HG03342 (cell line): ENCODE results near the gene DNAAF3.
A peak's percentile ranks its signal among the peaks of the same experiment; 100 is the strongest.
"Not testable (repeated sequence)": the region's sequence is repeated elsewhere in the genome, so short reads cannot be mapped to it uniquely, and the experiment has no call there.

Experiments used
- ATAC-seq: cut with Tn5 transposase; IDR thresholded peaks from one replicate; pipeline ENCODE4 v1.9.1; 2021; ENCODE audit warnings: mild to moderate bottlenecking, moderate library complexity; ENCODE audit not compliant: unreplicated experiment

Gene DNAAF3

DNA sequence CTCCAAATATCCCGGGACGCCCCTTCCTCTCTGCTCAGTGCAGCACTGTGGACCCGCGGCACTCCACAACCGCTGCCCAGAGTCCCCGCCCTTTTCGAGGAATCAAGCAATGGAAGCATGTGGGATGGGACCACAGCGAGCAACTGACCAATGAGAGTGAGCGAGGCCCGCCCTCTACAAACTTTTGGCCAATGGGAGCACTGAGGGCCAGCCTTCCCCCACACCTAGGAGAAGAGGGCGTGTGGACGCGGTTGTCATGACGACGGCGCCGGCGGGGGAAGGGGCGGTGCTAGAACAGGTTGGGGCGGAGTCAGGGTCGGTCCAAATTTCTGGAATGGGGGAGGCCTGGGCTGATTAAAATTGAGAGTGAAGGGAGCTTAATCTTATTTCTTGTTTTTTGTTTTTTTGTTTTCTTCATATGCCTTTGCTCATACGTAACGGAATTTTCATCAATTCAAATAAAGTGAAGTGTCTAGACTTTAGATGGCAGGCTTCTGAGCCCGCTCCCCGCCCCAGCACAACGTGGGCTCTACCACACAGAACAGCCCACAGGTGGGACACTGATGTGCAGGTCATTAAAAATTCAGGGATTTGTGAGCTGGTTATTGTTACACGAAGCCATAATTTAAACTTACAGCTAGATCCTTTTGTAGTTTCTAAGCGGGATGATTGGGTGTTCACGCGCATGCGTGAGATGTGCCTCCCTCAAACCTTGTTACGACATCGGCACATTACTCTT, at the start of gene DNAAF3:
TSS of gene DNAAF3 (minus strand) at position 84 of the 739 bp plus-strand sequence. CDS start 200 bp downstream, outside the sequence.
- peak; percentile 88 for ATAC-seq

DNA sequence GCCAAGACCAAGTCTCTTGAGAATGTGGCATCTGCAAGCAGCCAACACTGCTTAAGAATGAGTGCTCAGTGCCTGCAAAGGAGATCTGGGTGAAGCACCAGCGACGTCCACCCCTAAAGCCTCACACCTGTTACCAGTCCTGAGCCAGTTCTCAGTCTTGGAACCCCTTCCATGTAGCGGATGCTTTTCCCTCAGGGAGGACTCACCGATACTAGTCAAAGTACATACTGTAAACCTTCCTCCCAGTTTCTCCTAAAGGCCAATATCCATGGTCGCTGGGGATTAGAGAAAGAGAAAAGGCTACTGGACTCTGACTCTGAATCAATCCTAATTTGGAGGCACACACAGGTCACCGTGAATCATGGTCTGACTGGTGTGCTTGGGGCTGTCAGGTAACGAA, 47.1 kb upstream of the DNAAF3 start:
- no peak for ATAC-seq

DNA sequence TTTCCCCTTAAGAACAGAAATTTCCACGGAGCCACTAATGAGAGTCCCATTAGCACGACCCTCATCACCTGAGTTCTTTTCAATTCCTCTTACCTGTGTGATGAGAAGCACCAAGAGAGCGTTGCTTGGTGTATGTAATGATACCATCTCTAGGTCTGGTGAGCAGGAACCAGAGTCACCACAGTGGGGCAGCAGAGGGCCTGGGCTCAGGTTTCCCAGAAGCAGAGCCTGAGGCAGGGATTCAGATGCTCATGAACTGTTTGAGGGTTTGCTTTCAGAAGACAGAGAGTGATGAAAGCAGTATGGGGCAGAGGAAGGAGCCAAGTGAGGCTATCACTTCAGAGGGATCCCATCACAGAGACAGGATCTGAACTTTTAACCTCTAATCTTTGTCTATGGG, 46.0 kb upstream of the DNAAF3 start:
- ATAC-seq = no peak

DNA sequence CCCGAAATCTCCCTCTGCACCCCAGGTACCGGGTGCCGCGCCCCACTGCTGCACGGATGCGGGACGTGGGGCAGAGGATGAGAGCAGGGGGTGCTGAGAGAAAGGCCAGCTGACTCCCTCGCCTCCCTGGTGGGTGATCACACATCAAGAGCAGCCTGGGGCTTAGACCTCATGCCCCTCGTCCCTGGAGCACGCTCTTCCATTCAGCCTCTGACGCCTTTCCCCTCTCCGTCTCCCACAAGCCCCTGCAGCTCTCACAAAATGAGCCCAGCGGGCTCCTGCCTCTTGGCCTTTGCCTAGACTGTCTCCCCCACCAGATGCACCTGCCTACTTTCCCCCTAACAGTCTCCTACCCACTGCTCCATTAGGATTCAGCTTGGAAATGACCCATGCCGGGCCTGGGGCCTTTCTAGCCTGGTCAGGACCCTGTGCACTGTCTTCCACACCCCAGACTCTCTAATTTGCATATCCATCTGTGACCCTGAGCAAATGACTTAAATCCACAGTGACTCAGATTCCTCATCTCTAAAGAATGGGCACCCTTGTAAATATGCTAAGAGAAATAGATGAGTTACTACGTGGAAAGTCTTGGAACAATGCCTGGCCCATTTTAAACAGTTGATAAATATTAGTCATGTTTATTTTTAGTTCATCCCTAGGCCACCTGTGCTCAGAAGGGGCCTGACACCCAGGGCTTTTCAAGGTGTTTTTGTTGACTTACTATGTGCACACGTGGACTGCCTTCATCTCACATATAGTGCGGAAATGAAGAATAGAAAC, 43.5 kb upstream of the DNAAF3 start:
- no peak for ATAC-seq

DNA sequence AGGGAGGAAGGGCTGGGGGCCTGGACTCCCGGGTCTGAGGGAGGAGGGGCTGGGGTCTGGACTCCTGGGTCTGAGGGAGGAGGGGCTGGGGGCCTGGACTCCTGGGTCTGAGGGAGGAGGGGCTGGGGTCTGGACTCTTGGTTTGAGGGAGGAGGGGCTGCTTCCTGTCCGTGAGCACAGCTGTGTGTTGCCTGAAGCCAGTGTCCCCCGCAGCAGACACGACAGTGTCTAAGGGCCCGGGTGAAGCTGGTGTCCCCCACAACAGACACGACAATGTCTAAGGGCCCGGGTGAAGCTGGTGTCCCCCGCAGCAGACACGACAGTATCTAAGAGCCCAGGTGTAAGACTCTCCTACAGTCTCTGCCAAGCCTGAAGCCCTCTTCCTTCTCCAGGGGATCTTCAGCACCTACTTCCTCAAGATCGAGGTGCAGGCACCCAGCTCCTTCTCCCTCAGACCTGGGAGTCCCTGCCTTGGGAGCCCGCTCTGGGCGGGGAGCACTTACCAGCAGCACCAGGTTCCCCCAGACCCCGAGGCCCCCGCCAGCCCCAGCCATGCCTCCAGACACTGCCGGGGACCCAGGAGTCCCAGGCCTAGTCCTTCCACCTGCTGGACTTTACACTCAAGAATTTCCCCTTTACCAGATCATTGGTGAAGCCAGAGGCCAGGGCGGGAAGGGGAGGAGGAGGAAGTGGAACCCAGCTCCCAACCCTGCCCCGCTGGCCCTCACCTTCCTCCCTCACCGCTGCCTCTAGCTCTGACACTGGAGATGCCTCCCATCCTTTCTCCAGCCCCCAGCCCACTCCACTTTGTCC, 42.7 kb upstream of the DNAAF3 start, which contains the start of gene PTPRH:
TSS of gene PTPRH (minus strand) at position 622 of the 813 bp plus-strand sequence. CDS start at position 554, 68 bp downstream.
- ATAC-seq = no peak

- no peak for ATAC-seq
These were observed 40.5 kb upstream of the DNAAF3 start for GRCh38 chr19:55206664-55207500.

DNA sequence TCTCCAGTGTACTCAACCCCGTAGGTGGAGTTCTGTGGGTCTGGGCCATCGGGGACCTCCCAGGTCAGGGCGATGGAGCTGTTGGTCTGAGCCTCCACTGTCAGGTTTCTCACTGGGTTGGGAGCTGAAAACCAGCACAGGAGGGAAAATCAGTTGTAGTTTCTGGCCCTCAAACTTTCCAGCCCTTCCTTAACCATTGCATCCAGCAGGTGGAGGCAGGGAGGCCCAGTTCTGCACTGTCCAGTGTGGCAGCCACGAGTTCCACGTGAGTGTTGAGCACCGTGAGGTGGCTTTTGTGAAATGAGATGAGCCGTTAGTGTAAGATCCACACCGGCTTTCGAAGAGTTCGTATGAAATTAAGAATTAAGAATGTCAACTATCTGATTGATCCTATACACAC, 35.8 kb upstream of the DNAAF3 start:
- ATAC-seq = not testable (repeated sequence)

DNA sequence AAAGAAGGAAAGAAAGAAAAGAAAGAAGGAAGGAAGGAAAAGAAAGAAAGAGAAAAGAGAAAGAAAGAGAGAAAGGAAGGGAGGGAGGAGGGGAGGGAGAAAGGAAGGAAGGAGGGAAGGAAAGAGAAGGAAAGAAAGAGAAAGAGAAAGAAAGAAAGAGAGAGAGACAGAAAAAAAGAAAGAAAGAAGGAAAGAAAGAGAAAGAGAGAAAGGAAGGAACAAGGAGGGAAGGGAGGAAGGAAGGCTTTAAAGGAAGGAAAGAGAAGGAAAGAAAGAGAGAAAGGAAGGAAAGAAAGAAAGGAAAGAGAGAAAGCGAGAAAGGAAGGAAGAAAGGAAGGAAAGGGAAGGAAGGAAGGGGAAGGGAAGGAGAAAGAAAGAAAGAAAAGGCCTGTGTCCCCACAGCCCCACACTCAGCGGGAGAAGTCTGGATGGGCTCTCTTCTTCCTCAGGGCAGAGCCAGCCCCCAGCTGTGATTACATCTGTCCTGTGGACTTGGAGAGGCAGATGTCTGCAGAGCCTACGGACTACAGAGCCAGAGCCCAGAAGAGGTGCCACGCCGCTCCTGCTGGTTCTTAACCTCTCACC, 33.3 kb upstream of the DNAAF3 start:
- ATAC-seq = no peak

GRCh38 chr19:55198651-55199050, 32.2 kb upstream of the DNAAF3 start:
- ATAC-seq = no peak

GRCh38 chr19:55197528-55197927, 31.1 kb upstream of the DNAAF3 start:
- no peak for ATAC-seq

DNA sequence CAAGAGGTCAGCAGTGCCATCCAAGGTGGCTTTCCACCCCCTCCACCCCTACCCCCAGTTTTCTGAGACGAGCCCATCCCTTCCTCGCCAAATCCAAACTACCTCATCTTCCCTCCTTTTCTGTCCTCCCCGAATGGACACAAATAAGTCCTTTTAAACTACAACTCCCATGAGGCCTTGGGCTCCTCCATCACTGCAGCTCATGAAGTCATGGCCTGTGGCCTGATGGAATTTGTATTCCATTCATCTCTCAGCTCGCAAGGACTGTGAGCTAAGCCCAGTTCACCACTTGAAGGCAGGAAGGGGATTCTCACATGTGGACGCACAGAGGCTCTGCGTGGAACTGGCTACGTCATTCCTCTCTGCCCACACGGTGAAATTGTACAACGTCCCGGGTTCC, 30.4 kb upstream of the DNAAF3 start:
- no peak for ATAC-seq

DNA sequence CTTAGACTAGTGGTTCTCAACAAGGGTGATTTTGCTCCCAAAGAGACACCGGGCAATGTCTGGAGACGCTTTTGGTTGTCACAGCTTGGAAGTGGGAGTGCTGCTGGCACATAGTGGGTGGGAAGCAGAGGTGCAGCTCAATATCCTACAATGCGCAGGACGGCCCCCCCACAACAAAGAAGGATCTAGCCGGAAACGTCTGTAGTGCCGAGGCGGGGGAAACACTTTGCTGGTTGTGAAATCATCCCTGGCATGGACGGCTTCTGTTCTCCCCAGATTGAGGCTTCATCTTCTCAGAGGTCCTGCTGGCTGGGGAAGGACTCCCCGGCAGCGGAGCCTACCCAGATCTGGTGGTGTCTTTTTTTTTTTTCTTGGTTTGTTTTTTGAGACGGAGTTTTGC, 27.1 kb upstream of the DNAAF3 start:
- ATAC-seq = no peak

GRCh38 chr19:55189403-55189835, 23.0 kb upstream of the DNAAF3 start:
- no peak for ATAC-seq

GRCh38 chr19:55188625-55189024, 22.2 kb upstream of the DNAAF3 start:
- no peak for ATAC-seq

- ATAC-seq = no peak
These were observed 19.7 kb upstream of the DNAAF3 start for GRCh38 chr19:55186080-55186479.

GRCh38 chr19:55181740-55182139, 15.3 kb upstream of the DNAAF3 start:
- no peak for ATAC-seq

GRCh38 chr19:55179606-55180484, 13.4 kb upstream of the DNAAF3 start, which contains the start of gene SYT5:
SYT5 (minus strand) TSS chr19:55180289; CDS start chr19:55179041, 1,248 bp downstream.
- ATAC-seq = no peak

DNA sequence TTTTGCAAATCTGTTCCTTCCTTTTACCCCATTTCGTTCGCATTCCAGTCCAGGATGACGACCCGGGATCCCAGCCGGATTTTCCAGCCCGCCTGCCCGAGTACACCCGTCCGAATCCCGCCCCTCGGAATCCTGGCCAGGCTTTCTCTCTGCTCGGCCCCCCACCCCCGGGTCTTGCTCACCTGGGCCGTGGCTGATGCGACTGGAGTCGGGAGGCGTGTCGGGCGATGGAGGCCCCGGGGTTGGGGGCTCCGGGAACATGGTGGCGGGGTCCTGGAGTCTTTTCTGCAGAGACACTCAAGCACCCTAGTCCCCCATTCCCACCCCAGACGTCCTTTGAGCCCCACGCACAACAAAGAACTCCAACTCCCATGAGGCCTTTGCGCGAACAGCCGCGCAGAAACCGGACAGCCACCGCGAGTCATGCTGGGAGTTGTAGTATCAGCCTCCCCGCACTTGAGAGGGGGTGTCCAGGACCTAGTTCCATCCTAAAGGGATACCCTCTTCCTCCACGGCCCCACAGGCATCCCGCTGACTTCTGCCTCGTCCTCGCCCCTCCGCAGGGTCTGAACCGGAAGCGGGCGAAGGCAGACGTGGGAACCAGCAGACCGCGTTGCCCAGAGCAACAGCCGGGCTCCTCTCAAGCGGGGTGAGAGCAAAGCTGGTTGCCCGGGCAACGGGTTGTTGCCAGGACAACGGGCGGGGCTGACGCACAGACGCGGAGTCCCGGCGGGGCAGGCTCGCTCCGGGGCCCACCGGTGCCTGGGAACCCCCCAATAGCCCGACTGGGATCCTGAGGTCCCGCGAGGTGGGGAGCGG, 12.6 kb upstream of the DNAAF3 start:
- ATAC-seq = peak; percentile 85
